Smooth muscle cell (in vitro differentiated cells): Measurements from ENCODE around the gene LPP. TPM values are rescaled to one million over a fixed set of nuclear protein-coding genes. Genes with fewer than 3 reads are reported as not detected.

Experiments used
- DNase-seq: peaks from one replicate; lab custom pipeline; 2025; ENCODE audit not compliant: unreplicated experiment; lab: John Stamatoyannopoulos, UW
- H2AFZ ChIP-seq: fragments of 200-600 bp; sonication (generic); 2 replicates; pipeline ENCODE4 v1.6.0; 2016; ENCODE audit warnings: antibody characterized with exemption, low read depth, mild to moderate bottlenecking
- H3F3A ChIP-seq: fragments of 200-600 bp; sonication (generic); 2 replicates; pipeline ENCODE4 v1.6.0; 2017; ENCODE audit warnings: antibody characterized with exemption, low read depth
- H3K27ac ChIP-seq: fragments of 200-600 bp; sonication (generic); 2 replicates; pipeline ENCODE4 v1.5.1; 2016; ENCODE audit warnings: low read depth, mild to moderate bottlenecking
- H3K27me3 ChIP-seq: fragments of 200-600 bp; sonication (generic); 2 replicates; pipeline ENCODE4 v1.6.1; 2016; ENCODE audit warnings: low read depth, mild to moderate bottlenecking
- H3K36me3 ChIP-seq: fragments of 200-600 bp; sonication (generic); 2 replicates; pipeline ENCODE4 v1.5.1; 2016; ENCODE audit warnings: low read depth
- H3K4me1 ChIP-seq: fragments of 200-600 bp; sonication (generic); 2 replicates; pipeline ENCODE4 v1.5.1; 2016; ENCODE audit warnings: low read depth
- H3K4me2 ChIP-seq: fragments of 200-600 bp; sonication (generic); 2 replicates; pipeline ENCODE4 v1.6.0; 2016; ENCODE audit warnings: mild to moderate bottlenecking
- H3K4me3 ChIP-seq: fragments of 200-600 bp; sonication (generic); 2 replicates; pipeline ENCODE4 v1.5.1; 2016; ENCODE audit warnings: mild to moderate bottlenecking
- H3K79me2 ChIP-seq: fragments of 200-600 bp; sonication (generic); 2 replicates; pipeline ENCODE4 v1.6.0; 2016; ENCODE audit warnings: low read depth, mild to moderate bottlenecking
- H3K9ac ChIP-seq: fragments of 200-600 bp; sonication (generic); 2 replicates; pipeline ENCODE4 v1.6.0; 2016; ENCODE audit warnings: low read depth
- H3K9me3 ChIP-seq: fragments of 200-600 bp; sonication (generic); replicated peaks from 2 replicates; pipeline ENCODE4 v1.5.1; 2016; ENCODE audit warnings: low read depth
- H4K20me1 ChIP-seq: fragments of 200-600 bp; sonication (generic); 2 replicates; pipeline ENCODE4 v1.6.0; 2016; ENCODE audit warnings: low read depth
- CTCF ChIP-seq: fragments of 200-600 bp; sonication (generic); IDR thresholded peaks from 2 replicates; pipeline ENCODE4 v1.5.1; 2017; ENCODE audit warnings: borderline replicate concordance, mild to moderate bottlenecking, antibody characterized with exemption; ENCODE audit not compliant: insufficient read depth, poor library complexity, severe bottlenecking
- WGBS: methylation state at CpG from one replicate; pipeline ENCODE4 v1.1.7; 2016; ENCODE audit warnings: low lambda C conversion rate; 5-methylcytosine and 5-hydroxymethylcytosine counted together
- polyA plus RNA-seq: library from polyadenylated mRNA; unstranded; fragments of >200 nt; fragmentation: Nextera tagmentation; extraction: Ambion mirVana; gene quantifications from 2 replicates; pipeline ENCODE4 v1.2.1, GENCODE V29; 2016
- total RNA-seq: library from RNA; depleted of rRNA; stranded (reverse); fragments of >200 nt; gene quantifications from 2 replicates; pipeline ENCODE4 v1.2.3, GENCODE V29; 2014

Gene LPP
- total and polyA plus RNA-seq, 2 experiments from 2014 or later: 42.3 to 128 TPM

DNA sequence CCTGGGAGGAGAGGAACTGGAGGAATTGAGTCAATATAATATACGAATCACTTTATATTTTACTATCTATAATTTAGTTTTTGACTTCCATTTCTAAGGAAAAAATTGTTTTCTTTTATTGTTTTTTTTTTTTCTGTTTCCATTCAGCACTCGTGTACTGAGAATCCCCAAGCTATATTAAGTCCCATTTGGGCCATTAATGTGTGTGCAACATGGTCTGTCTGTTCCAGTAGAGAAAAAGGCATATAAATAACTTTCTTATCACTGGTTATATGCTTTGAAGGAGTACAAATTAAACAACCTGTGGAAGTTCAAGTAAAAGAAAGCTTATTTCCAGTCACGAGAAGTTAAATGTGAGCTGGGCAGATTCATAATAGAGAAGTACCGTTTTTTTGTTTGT, 518.9 kb downstream of the LPP start:
- WGBS: 86% methylated on average over 4 of the region's 4 CpGs
- Histone ChIP-seq H3K27ac (peak overlapping the region; percentile 88), H4K20me1 (peaks cover 26% of the 10 kb centered on the region), H3K36me3 (no peaks in the 10 kb centered on the region), H3K4me3 (no peak overlapping the region), H2AFZ (no peak overlapping the region), H3K79me2 (peaks cover 13% of the 10 kb centered on the region), H3K27me3 (no peaks in the 10 kb centered on the region), H3K4me1 (no peaks in the 10 kb centered on the region), H3K9ac (no peak overlapping the region), H3F3A (no peaks in the 10 kb centered on the region), H3K9me3 (no peaks in the 10 kb centered on the region), H3K4me2 (no peak overlapping the region)
- TF ChIP-seq CTCF: no peak
- no peak for DNase-seq

DNA sequence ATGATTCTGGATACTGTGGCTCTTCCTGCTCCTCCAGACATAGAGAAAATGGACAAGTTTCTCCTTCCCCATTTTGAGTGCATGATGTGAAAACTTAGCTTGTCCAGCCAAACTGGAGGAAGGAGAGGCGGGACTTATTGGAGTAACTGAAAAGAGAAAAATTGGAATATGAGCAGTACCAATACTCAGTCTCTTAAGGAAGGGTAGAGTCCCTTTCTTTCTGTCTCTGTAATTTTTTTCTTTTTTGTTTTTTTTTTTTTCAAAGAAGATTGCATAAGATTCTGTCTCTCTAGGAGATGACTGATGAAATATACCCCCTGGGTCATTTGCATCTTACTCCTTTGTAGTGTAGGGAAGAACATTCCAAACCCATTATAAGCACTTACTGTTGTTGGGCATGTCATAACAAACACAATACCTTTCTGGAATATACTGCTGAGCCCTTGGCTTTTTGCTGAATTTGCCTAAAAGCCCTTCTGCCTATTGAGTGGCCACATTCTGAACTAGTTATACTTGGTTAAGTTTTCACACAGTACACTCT, 519.8 kb downstream of the LPP start:
- Histone ChIP-seq H3K27me3 (no peaks in the 10 kb centered on the region), H2AFZ (no peak overlapping the region), H3K9me3 (no peaks in the 10 kb centered on the region), H3K4me1 (no peaks in the 10 kb centered on the region), H3K4me2 (no peak overlapping the region), H4K20me1 (peaks cover 28% of the 10 kb centered on the region), H3K36me3 (no peaks in the 10 kb centered on the region), H3F3A (no peaks in the 10 kb centered on the region), H3K4me3 (no peak overlapping the region), H3K79me2 (peaks cover 21% of the 10 kb centered on the region), H3K27ac (peak overlapping the region; percentile 88), H3K9ac (peak overlapping the region; percentile 35)
- no peak for TF ChIP-seq CTCF
- WGBS: 92% methylated on average over 1 of the region's 1 CpG
- no peak for DNase-seq

DNA sequence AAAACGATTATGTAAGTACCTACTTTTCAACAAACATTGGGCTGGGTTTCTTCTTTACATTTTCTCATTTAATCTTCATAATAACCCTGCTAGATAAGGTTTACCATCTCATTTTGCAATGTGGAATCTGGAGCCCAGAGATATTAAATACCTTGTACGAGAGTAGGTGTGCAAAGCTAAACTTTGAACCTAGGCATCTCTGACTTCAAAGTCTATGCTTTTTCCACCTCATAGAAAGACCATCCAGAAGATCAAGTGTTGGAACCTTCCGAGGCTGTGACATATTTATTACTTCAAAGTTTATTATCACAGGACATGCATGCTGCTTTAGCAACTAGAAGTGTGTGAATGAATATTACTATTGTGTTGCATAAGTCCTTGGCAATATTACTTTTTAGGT, 520.6 kb downstream of the LPP start:
- H3K9me3 ChIP-seq: no peaks in the 10 kb centered on the region
- peak overlapping the region; percentile 88 for H3K27ac ChIP-seq
- no peaks in the 10 kb centered on the region for H3F3A ChIP-seq
- H3K4me1 ChIP-seq: no peaks in the 10 kb centered on the region
- no peak overlapping the region for H3K4me3 ChIP-seq
- peaks cover 31% of the 10 kb centered on the region for H4K20me1 ChIP-seq
- H3K27me3 ChIP-seq: no peaks in the 10 kb centered on the region
- TF ChIP-seq CTCF: no peak
- WGBS: 59% methylated on average over 3 of the region's 3 CpGs
- H3K79me2 ChIP-seq: peaks cover 21% of the 10 kb centered on the region
- peak overlapping the region; percentile 35 for H3K9ac ChIP-seq
- no peak overlapping the region for H3K4me2 ChIP-seq
- no peak for DNase-seq
- H3K36me3 ChIP-seq: no peaks in the 10 kb centered on the region
- H2AFZ ChIP-seq: no peak overlapping the region

DNA sequence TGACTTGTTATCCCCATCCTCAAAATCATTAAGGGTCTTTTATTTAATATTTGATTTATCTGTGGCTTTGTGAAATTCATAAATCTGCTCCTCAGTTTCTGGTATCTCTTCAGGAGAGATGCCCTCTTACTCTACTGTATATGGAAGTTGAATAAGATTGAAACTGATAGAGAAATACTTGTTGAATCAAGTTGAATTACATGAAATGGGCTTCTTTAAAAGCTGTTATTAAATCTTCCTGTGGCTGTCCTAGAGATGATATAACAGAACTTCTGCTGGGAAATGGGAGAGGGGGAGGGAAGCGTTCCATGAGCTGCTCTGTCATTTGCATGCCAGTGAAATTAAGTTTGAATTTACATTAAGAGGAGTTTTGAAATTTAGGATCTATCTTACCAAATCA, 523.4 kb downstream of the LPP start:
- no peak for DNase-seq
- TF ChIP-seq CTCF: no peak
- H3K27ac ChIP-seq: no peak overlapping the region
- H3F3A ChIP-seq: peaks cover 1% of the 10 kb centered on the region
- H3K4me3 ChIP-seq: no peak overlapping the region
- H3K27me3 ChIP-seq: no peaks in the 10 kb centered on the region
- no peaks in the 10 kb centered on the region for H3K9me3 ChIP-seq
- H3K79me2 ChIP-seq: peaks cover 27% of the 10 kb centered on the region
- H3K4me1 ChIP-seq: no peaks in the 10 kb centered on the region
- H2AFZ ChIP-seq: no peak overlapping the region
- H4K20me1 ChIP-seq: peaks cover 42% of the 10 kb centered on the region
- H3K36me3 ChIP-seq: no peaks in the 10 kb centered on the region
- H3K4me2 ChIP-seq: no peak overlapping the region
- H3K9ac ChIP-seq: no peak overlapping the region
- 88% methylated on average over 1 of the region's 1 CpG for WGBS
